ENCODE results near the gene KLHL22.

- TF ChIP-seq RFX5 (IDR thresholded peaks at IDR 0.05; ENCODE audit: low read depth, low read length) (no peak), MAZ (IDR thresholded peaks at IDR 0.05; ENCODE audit: borderline replicate concordance, low read depth, low read length) (no peak)
- TF ChIP-seq, protein P1, sequence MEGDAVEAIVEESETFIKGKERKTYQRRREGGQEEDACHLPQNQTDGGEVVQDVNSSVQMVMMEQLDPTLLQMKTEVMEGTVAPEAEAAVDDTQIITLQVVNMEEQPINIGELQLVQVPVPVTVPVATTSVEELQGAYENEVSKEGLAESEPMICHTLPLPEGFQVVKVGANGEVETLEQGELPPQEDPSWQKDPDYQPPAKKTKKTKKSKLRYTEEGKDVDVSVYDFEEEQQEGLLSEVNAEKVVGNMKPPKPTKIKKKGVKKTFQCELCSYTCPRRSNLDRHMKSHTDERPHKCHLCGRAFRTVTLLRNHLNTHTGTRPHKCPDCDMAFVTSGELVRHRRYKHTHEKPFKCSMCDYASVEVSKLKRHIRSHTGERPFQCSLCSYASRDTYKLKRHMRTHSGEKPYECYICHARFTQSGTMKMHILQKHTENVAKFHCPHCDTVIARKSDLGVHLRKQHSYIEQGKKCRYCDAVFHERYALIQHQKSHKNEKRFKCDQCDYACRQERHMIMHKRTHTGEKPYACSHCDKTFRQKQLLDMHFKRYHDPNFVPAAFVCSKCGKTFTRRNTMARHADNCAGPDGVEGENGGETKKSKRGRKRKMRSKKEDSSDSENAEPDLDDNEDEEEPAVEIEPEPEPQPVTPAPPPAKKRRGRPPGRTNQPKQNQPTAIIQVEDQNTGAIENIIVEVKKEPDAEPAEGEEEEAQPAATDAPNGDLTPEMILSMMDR (conservative IDR thresholded peaks at IDR 0.05; ENCODE audit: low read depth, low read length): no peak
Observed at GRCh38 chr22:20525048-20525447, 29.5 kb upstream of the KLHL22 start.

All from IMR-90 (cell line).